IPS-20b (cell line): Measurements from ENCODE around the gene CSRP1.

Experiments used
- H3K27ac ChIP-seq: one replicate; pipeline ENCODE4 v1.5.1; 2013; ENCODE audit warnings: low read length
- H3K27me3 ChIP-seq: 2 replicates; pipeline ENCODE4 v1.6.1; 2013; ENCODE audit warnings: mild to moderate bottlenecking, low read length, inconsistent platforms; ENCODE audit not compliant: insufficient read depth
- H3K36me3 ChIP-seq: 2 replicates; pipeline ENCODE4 v1.6.1; 2013; ENCODE audit warnings: low read depth, mild to moderate bottlenecking, inconsistent platforms, low read length, moderate library complexity; ENCODE audit not compliant: insufficient read depth
- H3K4me1 ChIP-seq: 2 replicates; pipeline ENCODE4 v1.6.1; 2013; ENCODE audit warnings: mild to moderate bottlenecking, control low read depth, inconsistent platforms, low read length, moderate library complexity; ENCODE audit not compliant: insufficient read depth
- H3K4me3 ChIP-seq: 2 replicates; pipeline ENCODE4 v1.5.1; 2013; ENCODE audit warnings: mild to moderate bottlenecking, low read length, inconsistent platforms
- H3K9ac ChIP-seq: 2 replicates; pipeline ENCODE4 v1.6.1; 2013; ENCODE audit warnings: low read depth, mild to moderate bottlenecking, inconsistent platforms, low read length, moderate library complexity
- H3K9me3 ChIP-seq: 2 replicates; pipeline ENCODE4 v1.6.1; 2013; ENCODE audit warnings: mild to moderate bottlenecking, low read depth, low read length, inconsistent platforms; ENCODE audit not compliant: insufficient read depth

Gene CSRP1

DNA sequence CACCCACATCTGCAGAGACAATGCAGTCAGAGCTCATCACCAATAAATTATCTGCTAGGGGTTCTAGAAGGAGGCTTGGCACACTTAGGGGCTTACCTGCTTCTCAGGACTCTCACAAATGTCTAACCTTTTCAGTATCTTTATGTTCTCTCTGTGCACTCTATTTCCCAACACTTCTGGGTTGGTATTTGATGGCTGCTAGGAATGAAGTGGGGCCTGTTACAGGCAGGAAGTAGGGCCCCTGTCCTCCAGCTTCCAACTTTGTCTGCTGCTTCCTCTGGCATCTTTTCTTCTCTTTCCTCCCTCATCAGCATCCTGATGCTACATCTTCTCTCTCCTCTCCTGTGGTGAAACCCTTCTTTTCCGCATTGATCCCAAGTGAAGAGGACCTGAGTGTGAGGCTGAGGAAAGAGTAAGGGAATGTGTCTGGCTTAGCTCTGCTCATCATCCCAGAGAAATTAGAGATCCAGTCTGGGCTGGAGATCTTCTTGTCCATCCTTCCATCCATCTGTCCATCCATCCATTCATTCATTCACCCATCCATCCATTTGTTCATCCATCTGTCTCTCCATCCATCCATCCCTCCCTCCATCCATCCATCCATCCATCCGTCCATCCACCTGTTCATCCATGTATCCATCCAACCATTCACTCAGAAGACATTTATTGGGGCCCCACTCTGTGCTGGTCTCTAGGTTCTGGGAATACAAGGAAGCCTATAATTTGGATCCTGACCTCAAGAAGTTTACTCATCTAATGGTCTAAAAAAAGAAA lies 2.9 kb upstream of the CSRP1 start:
- H3K4me3 ChIP-seq: no peak overlapping the region
- H3K36me3 ChIP-seq: no peaks in the 10 kb centered on the region
- H3K9me3 ChIP-seq: no peaks in the 10 kb centered on the region
- H3K27me3 ChIP-seq: peaks cover 34% of the 10 kb centered on the region
- no peak overlapping the region for H3K9ac ChIP-seq
- no peak overlapping the region for H3K27ac ChIP-seq
- peaks cover 28% of the 10 kb centered on the region; the same call in 1 of the 2 replicates for H3K4me1 ChIP-seq

DNA sequence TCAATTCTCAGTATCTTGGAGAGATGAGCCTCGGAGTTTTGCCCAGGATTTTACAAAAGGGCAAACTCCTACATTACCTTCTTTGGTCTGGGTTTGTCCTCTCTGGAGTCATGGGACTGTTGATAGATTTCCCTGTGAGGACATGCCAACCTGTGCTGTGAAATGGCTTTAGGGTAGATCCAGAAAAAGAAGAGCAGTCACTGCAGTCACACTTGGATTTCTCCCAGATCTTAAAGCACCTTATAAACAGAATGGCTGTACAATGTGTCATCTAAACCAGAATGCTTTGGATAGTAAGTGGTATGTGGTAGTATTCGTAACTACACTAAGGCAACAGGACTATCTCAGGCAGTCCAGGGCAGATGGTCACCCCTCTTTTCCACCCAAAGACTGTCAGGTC lies 1.9 kb upstream of the CSRP1 start:
- Histone ChIP-seq H3K27me3 (peaks cover 34% of the 10 kb centered on the region), H3K9me3 (no peaks in the 10 kb centered on the region), H3K36me3 (no peaks in the 10 kb centered on the region), H3K4me3 (no peak overlapping the region), H3K9ac (no peak overlapping the region), H3K27ac (no peak overlapping the region), H3K4me1 (peaks cover 34% of the 10 kb centered on the region)

DNA sequence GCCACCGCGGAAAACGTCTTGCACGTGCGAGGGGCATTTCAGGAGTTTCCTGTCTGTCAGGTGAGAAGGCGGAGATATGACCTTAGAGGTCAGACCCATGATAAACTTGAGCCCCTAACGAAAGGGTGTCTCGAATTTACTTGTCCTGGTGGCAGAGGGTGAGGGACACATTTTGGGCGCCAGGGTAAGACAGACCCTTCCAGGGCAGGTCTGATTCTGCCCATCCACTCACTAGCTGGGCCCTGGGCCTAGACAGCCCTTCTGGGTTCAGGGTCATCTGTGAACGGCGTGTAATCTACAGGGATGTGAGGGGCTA lies 395 bp upstream of the CSRP1 start:
- Histone ChIP-seq H3K27ac (no peak overlapping the region), H3K4me1 (peaks cover 43% of the 10 kb centered on the region), H3K4me3 (peak overlapping the region; percentile 61; the same call in 1 of the 2 replicates), H3K36me3 (no peaks in the 10 kb centered on the region), H3K27me3 (peaks cover 34% of the 10 kb centered on the region), H3K9me3 (no peaks in the 10 kb centered on the region), H3K9ac (peak overlapping the region; percentile 47; the same call in 1 of the 2 replicates)

DNA sequence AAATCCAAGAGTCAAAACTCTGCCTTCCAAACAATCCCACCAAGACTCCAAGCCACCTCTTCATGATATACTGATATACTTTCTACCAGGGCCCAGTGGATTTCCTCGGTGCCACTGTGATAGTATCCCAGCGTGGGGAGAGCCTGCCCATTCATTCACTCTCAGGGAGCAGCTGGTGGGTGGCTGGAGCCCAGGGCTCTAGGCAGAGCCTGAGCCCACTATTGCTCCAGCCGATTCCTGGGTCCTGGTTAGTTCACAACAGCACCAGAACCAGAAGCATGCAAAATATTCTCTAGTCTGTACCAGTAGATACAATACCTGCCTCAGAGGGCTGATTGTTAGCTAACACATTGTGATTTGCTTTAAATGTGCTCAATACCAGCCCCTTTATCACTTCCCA lies 831 bp downstream of the CSRP1 start:
- peak overlapping the region; percentile 17; the same call in 1 of the 2 replicates for H3K9ac ChIP-seq
- no peaks in the 10 kb centered on the region for H3K36me3 ChIP-seq
- H3K27ac ChIP-seq: no peak overlapping the region
- H3K27me3 ChIP-seq: peaks cover 34% of the 10 kb centered on the region
- no peaks in the 10 kb centered on the region for H3K9me3 ChIP-seq
- peak overlapping the region; percentile 61; the same call in 1 of the 2 replicates for H3K4me3 ChIP-seq
- H3K4me1 ChIP-seq: peaks cover 41% of the 10 kb centered on the region

DNA sequence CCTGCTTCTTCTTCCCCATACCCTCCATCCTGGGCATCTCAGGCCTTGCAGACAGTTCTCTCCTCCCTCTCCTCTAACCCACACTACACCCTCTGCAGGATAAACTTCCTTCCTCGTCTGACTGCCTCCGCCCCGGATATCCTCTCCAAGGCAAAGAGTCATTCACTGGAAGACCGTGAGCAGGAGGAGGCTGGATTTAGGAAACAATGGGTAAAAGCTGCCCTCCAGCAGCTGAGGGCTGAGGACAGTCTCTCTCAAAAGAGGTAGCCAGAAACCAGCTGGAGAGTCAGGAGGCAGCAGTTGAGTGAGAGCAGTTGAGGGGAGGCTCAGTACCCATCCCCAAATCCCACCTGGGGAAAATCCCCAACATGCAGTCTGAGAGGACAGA lies 1.4 kb downstream of the CSRP1 start:
- Histone ChIP-seq H3K4me3 (peak overlapping the region; percentile 61; the same call in 1 of the 2 replicates), H3K9ac (peak overlapping the region; percentile 28; the same call in 1 of the 2 replicates), H3K27ac (no peak overlapping the region), H3K9me3 (no peaks in the 10 kb centered on the region), H3K27me3 (peaks cover 34% of the 10 kb centered on the region), H3K4me1 (peaks cover 47% of the 10 kb centered on the region), H3K36me3 (no peaks in the 10 kb centered on the region)

DNA sequence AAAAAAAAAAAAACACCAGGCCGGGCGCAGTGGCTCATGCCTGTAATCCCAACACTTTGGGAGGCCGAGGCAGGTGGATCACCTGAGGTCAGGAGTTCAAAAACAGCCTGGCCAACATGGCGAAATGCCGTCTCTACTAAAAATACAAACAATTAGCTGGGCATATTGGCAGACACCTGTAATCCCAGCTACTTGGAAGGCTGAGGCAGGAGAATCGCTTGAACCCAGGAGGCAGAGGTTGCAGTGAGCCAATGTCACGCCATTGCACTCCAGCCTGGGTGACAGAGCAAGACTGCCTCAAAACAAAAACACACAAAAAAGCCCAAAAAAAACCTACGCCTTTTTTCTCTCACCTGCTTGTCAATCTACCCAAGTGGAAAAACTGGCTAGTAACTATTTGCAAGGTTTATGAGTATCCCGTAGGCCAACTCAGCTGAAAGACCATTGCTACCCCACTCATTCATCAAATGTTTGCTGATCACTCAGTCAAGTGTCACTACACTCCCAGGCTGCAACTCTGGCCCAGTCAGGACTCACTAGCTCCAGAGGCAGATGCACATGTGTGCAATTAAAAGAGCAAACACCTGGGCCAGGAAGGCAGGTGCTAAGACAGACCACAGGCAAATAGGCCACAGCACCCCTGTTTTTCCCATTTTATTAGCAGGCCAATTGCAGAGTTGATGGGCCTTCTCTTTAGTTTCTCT lies 2.0 kb downstream of the CSRP1 start:
- Histone ChIP-seq H3K36me3 (no peaks in the 10 kb centered on the region), H3K4me3 (no peak overlapping the region), H3K4me1 (peaks cover 53% of the 10 kb centered on the region), H3K27ac (no peak overlapping the region), H3K27me3 (peaks cover 34% of the 10 kb centered on the region), H3K9ac (peak overlapping the region; percentile 28; the same call in 1 of the 2 replicates), H3K9me3 (no peaks in the 10 kb centered on the region)

DNA sequence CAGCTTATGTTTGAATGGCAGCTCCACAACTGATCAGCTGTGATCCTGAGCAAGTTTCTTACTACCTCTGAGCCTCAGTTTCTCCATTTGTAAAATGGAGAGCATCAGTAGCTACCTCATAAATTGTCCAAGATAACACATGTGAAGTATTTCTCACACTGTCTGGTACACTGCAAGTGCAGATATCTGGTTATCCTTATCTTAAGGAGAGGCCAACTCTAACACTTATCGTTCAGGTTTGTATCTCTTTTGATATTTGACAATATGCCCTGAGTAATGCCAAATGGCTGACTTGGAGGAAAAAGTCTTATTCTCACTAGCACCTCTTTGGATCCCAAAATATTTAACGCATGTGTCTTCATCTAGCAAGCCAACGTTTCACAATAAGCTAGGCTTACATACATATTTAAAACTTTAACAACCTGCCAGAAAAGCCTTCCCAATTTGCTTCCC lies 2.7 kb downstream of the CSRP1 start:
- Histone ChIP-seq H3K27ac (peak overlapping the region; percentile 11), H3K4me3 (no peak overlapping the region), H3K4me1 (peaks cover 55% of the 10 kb centered on the region), H3K9ac (peak overlapping the region; percentile 63; the same call in 1 of the 2 replicates), H3K9me3 (no peaks in the 10 kb centered on the region), H3K36me3 (no peaks in the 10 kb centered on the region), H3K27me3 (peaks cover 34% of the 10 kb centered on the region)

DNA sequence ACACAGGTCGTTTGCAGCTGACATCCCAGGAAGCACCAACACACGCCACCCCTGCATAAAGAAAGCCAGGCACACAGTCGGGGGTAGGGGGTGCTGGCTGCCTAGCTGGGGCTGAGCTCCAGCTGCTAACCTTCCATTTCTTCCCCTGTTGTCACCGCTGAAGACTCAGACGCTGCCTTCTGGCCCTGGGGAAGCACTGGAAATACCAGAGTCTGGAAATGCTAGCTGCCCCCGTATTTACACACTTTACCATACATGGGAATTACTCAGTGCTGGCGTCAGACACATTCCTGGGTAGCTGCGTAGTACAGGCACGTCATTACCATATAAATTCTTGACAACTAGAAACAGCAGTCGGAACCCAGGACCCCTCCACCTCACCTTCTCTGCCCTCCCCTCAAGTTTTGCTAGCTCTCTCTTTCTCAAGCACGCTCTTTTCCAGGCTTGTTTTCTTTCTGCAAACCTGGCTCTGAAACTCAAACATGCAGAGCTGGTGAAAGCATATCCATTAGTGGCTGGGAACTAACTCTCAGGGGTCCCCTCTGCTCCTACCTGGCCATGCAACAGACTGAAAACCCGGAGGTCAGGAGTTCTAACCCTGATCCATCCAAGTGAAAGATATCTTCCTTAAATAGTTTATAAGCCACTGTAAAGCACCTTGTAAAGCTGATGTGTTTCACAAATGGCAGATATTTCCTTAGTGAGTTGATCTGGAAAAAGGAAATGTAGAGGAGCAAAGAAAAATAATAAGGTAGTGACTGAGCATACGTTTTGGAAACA lies 3.3 kb downstream of the CSRP1 start:
- Histone ChIP-seq H3K4me3 (peak overlapping the region; percentile 0; the same call in 1 of the 2 replicates), H3K36me3 (no peaks in the 10 kb centered on the region), H3K27ac (peak overlapping the region; percentile 11), H3K27me3 (peaks cover 31% of the 10 kb centered on the region), H3K9ac (peak overlapping the region; percentile 63; the same call in 1 of the 2 replicates), H3K9me3 (no peaks in the 10 kb centered on the region), H3K4me1 (peaks cover 55% of the 10 kb centered on the region)

DNA sequence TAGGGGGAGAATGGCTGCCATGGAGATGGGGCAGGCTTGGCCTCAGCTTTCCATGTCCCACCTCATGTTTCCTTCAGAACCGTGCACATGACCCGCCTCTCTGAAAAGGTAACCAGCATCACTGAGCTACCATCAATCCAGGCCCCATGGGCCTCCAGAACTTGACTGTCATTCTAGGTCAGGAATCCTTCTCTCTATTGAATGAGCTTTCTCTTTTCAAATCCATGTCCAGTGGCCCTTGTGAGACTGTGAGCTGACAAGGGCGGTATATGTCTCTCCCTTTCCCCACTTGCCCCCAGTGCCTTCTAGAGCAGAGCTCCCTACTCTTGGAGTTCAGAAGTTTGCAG lies 4.4 kb downstream of the CSRP1 start:
- H3K4me3 ChIP-seq: no peak overlapping the region
- no peak overlapping the region; the same call in 1 of the 2 replicates for H3K9ac ChIP-seq
- no peaks in the 10 kb centered on the region for H3K9me3 ChIP-seq
- no peak overlapping the region for H3K27ac ChIP-seq
- H3K36me3 ChIP-seq: no peaks in the 10 kb centered on the region
- H3K4me1 ChIP-seq: peaks cover 55% of the 10 kb centered on the region
- peaks cover 21% of the 10 kb centered on the region for H3K27me3 ChIP-seq

DNA sequence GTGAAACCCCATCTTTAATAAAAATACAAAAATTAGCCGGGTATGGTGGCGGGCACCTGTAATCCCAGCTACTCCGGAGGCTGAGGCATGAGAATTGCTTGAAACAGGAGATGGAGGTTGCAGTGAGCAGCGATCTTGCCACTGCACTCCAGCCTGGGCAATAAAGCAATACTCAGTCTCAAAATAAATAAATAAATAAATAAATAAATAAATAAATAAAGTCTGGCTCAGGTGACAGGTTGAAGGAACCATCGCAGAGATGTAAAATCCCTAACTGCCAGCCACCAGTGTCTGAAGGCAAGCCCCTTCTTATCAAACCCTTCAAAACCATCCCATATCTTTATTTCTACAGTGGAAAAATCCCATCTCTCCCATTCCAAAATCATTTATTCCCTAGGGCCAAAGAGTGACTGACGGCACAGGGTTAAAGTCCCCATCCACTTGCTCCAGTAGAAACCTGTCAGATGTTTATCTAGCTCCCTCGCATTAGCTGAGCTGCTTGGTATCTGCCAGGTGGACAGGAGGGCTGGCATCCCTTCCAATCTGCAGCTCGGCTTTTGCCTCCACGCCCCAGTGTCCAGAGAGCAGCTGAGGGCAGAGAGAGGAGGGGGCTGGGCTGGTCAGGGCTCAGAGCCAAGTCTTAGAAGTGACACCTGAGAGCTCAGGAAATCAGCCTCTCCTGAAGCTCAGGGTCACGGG lies 5.0 kb downstream of the CSRP1 start:
- Histone ChIP-seq H3K4me1 (peaks cover 55% of the 10 kb centered on the region), H3K27ac (no peak overlapping the region), H3K9me3 (no peaks in the 10 kb centered on the region), H3K27me3 (peaks cover 16% of the 10 kb centered on the region; the same call in 1 of the 2 replicates), H3K9ac (no peak overlapping the region), H3K36me3 (no peaks in the 10 kb centered on the region), H3K4me3 (no peak overlapping the region)

DNA sequence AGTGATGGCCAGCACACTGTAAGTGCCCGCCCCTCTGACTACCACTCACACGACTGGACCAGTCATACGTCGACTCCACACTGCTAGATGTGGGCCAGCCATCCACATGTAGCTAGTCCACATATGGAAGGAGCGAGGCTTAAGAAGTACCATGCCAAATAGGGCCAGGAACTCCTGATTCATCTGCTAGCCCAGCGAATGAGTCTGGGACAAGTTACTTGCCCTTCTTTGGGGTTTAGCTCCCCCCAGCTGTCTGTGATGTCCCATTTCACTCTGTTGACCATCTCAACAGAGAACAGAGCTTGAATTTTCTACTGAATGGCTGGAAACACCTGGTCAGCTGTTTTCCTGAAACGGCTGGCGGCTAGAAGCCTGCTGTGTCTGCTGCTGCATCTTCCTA lies 5.8 kb downstream of the CSRP1 start:
- Histone ChIP-seq H3K9ac (peak overlapping the region; percentile 23; the same call in 1 of the 2 replicates), H3K36me3 (no peaks in the 10 kb centered on the region), H3K27me3 (peaks cover 7% of the 10 kb centered on the region; the same call in 1 of the 2 replicates), H3K27ac (no peak overlapping the region), H3K4me3 (no peak overlapping the region), H3K9me3 (no peaks in the 10 kb centered on the region), H3K4me1 (peaks cover 51% of the 10 kb centered on the region)
